ENCODE measurements around the gene SLC5A1.

DNA sequence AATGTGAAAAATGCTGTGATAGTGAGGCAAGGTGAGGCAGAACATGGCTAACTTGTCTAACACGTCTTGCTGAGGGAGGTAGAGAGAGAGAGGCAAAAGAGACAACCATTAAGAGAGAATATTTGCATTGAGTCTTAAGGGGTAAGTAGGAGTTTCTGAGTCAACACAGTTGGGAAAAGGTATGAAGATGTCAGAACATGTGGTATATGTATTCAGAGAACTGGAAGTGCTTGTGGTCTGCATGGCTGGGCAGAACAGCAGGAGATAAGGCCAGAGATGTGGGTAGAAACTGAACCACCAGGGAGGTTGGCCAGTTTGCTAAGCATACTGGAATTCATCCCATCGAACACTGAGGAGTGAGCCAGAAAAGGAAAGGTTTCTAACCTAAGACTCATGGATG is 25.0 kb upstream of the SLC5A1 start:
- TF ChIP-seq EZH2phosphoT487 (IDR thresholded peaks at IDR 0.05; ENCODE audit: unreplicated experiment) (no peak), POLR2AphosphoS5 (IDR thresholded peaks at IDR 0.05; ENCODE audit: low read depth) (no peak), EZH2 (IDR thresholded peaks at IDR 0.05; ENCODE audit: low read depth, unreplicated experiment) (no peak), NANOG (IDR thresholded peaks at IDR 0.05; ENCODE audit: borderline replicate concordance) (no peak), ZNF331 (CRISPR knock-in tag; IDR thresholded peaks at IDR 0.05; ENCODE audit: low read depth) (no peak), JUNB (IDR thresholded peaks at IDR 0.05; ENCODE audit: unreplicated experiment) (no peak), CREB1 (CRISPR knock-in tag; IDR thresholded peaks at IDR 0.05; ENCODE audit: low read depth) (no peak), ZNF114 (CRISPR knock-in tag; IDR thresholded peaks at IDR 0.05) (no peak), STAT1 (IDR thresholded peaks at IDR 0.05; ENCODE audit: unreplicated experiment) (no peak)
- TF ChIP-seq, protein P1, sequence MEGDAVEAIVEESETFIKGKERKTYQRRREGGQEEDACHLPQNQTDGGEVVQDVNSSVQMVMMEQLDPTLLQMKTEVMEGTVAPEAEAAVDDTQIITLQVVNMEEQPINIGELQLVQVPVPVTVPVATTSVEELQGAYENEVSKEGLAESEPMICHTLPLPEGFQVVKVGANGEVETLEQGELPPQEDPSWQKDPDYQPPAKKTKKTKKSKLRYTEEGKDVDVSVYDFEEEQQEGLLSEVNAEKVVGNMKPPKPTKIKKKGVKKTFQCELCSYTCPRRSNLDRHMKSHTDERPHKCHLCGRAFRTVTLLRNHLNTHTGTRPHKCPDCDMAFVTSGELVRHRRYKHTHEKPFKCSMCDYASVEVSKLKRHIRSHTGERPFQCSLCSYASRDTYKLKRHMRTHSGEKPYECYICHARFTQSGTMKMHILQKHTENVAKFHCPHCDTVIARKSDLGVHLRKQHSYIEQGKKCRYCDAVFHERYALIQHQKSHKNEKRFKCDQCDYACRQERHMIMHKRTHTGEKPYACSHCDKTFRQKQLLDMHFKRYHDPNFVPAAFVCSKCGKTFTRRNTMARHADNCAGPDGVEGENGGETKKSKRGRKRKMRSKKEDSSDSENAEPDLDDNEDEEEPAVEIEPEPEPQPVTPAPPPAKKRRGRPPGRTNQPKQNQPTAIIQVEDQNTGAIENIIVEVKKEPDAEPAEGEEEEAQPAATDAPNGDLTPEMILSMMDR (conservative IDR thresholded peaks at IDR 0.05; ENCODE audit: low read depth in 2 of 2) = no peak
- TF ChIP-seq, protein P2, sequence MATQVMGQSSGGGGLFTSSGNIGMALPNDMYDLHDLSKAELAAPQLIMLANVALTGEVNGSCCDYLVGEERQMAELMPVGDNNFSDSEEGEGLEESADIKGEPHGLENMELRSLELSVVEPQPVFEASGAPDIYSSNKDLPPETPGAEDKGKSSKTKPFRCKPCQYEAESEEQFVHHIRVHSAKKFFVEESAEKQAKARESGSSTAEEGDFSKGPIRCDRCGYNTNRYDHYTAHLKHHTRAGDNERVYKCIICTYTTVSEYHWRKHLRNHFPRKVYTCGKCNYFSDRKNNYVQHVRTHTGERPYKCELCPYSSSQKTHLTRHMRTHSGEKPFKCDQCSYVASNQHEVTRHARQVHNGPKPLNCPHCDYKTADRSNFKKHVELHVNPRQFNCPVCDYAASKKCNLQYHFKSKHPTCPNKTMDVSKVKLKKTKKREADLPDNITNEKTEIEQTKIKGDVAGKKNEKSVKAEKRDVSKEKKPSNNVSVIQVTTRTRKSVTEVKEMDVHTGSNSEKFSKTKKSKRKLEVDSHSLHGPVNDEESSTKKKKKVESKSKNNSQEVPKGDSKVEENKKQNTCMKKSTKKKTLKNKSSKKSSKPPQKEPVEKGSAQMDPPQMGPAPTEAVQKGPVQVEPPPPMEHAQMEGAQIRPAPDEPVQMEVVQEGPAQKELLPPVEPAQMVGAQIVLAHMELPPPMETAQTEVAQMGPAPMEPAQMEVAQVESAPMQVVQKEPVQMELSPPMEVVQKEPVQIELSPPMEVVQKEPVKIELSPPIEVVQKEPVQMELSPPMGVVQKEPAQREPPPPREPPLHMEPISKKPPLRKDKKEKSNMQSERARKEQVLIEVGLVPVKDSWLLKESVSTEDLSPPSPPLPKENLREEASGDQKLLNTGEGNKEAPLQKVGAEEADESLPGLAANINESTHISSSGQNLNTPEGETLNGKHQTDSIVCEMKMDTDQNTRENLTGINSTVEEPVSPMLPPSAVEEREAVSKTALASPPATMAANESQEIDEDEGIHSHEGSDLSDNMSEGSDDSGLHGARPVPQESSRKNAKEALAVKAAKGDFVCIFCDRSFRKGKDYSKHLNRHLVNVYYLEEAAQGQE (IDR thresholded peaks at IDR 0.05; ENCODE audit: unreplicated experiment) = no peak
- TF ChIP-seq, protein P3, sequence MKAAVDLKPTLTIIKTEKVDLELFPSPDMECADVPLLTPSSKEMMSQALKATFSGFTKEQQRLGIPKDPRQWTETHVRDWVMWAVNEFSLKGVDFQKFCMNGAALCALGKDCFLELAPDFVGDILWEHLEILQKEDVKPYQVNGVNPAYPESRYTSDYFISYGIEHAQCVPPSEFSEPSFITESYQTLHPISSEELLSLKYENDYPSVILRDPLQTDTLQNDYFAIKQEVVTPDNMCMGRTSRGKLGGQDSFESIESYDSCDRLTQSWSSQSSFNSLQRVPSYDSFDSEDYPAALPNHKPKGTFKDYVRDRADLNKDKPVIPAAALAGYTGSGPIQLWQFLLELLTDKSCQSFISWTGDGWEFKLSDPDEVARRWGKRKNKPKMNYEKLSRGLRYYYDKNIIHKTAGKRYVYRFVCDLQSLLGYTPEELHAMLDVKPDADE (IDR thresholded peaks at IDR 0.05) = no peak

Measured in GM23338 (cell line).